ENCODE data around the gene ELK3. TPM values are rescaled to one million over a fixed set of nuclear protein-coding genes. Genes with fewer than 3 reads are reported as not detected.
A peak's percentile ranks its signal among the peaks of the same experiment; 100 is the strongest.

The ELK3 gene
- total RNA-seq, 2 experiments from 2014 or later, result 7.7 TPM

GRCh38 chr12:96201272-96202227, 7.4 kb downstream of the ELK3 start:
- Mint-ChIP-seq H3K4me3 (no peak overlapping the region), H3K27ac (peak overlapping the region; percentile 5)

GRCh38 chr12:96204381-96204780, 10.2 kb downstream of the ELK3 start:
- ATAC-seq (no peak), DNase-seq (no peak)
- ChIA-PET POLR2A (no interaction called here), CTCF (interaction anchor here (3.4 kb wide), 1 partner anchor 11 kb away, joined by 16 read pairs; no protein-coding TSS in a partner anchor)
- no peaks in the 10 kb centered on the region for H3K27me3 Mint-ChIP-seq
- no peak overlapping the region for H3K4me3 Mint-ChIP-seq
- no peak overlapping the region for H3K27ac Mint-ChIP-seq
- TF ChIP-seq CTCF (IDR thresholded peaks at IDR 0.05), result no peak
- H3K4me1 Mint-ChIP-seq (ENCODE audit: low read depth), result peaks cover 68% of the 10 kb centered on the region
- no peaks in the 10 kb centered on the region for H3K9me3 Mint-ChIP-seq
- intact Hi-C loops (cut with micrococcal nuclease), result no loop called here
- peaks cover 24% of the 10 kb centered on the region for H3K36me3 Mint-ChIP-seq (ENCODE audit: low read depth)

More at GRCh38 chr12:96201272-96202227, 7.4 kb downstream of the ELK3 start:
- no peak for TF ChIP-seq CTCF (IDR thresholded peaks at IDR 0.05)
- H3K36me3 Mint-ChIP-seq (ENCODE audit: low read depth), result peaks cover 24% of the 10 kb centered on the region
- DNase-seq, result no peak
- CTCF ChIA-PET, result interaction anchor here (1.2 to 7.2 kb wide), 4 partner anchors 9 to 139 kb away, joined by 3 to 39 read pairs (median 10); no protein-coding TSS in a partner anchor
- POLR2A ChIA-PET, result interaction anchor here (0.6 to 1.8 kb wide), 2 partner anchors 9 to 24 kb away, joined by 3 to 7 read pairs; no protein-coding TSS in a partner anchor
- peaks cover 71% of the 10 kb centered on the region for H3K4me1 Mint-ChIP-seq (ENCODE audit: low read depth)
- intact Hi-C loops (cut with micrococcal nuclease), result no loop called here
- H3K27me3 Mint-ChIP-seq, result no peaks in the 10 kb centered on the region
- no peaks in the 10 kb centered on the region for H3K9me3 Mint-ChIP-seq
- no peak for ATAC-seq

GRCh38 chr12:96205908-96206307, 11.7 kb downstream of the ELK3 start:
- POLR2A ChIA-PET, result interaction anchor here (1.1 kb wide), 1 partner anchor 9 kb away, joined by 5 read pairs; no protein-coding TSS in a partner anchor
- H3K4me1 Mint-ChIP-seq (ENCODE audit: low read depth), result peaks cover 75% of the 10 kb centered on the region
- peaks cover 32% of the 10 kb centered on the region for H3K36me3 Mint-ChIP-seq (ENCODE audit: low read depth)
- DNase-seq (no peak), ATAC-seq (no peak)
- H3K27ac Mint-ChIP-seq, result no peak overlapping the region
- CTCF ChIA-PET, result interaction anchor here (1.3 to 2.5 kb wide), 2 partner anchors 9 to 144 kb away, joined by 3 to 13 read pairs; no protein-coding TSS in a partner anchor
- TF ChIP-seq CTCF (IDR thresholded peaks at IDR 0.05), result no peak
- no peaks in the 10 kb centered on the region for H3K27me3 Mint-ChIP-seq
- intact Hi-C loops (cut with micrococcal nuclease), result no loop called here
- H3K9me3 Mint-ChIP-seq, result no peaks in the 10 kb centered on the region
- H3K4me3 Mint-ChIP-seq, result no peak overlapping the region

- intact Hi-C loops (cut with micrococcal nuclease), result no loop called here
- DNase-seq, result no peak
- no peak overlapping the region for H3K27ac Mint-ChIP-seq
- no peak overlapping the region for H3K4me3 Mint-ChIP-seq
- ChIA-PET CTCF (interaction anchor here (1.1 to 2.5 kb wide), 2 partner anchors 8 to 9 kb away, joined by 3 to 13 read pairs; no protein-coding TSS in a partner anchor), POLR2A (interaction anchor here (1.2 to 1.4 kb wide), 2 partner anchors 12 to 18 kb away, joined by 3 to 4 read pairs; no protein-coding TSS in a partner anchor)
- no peaks in the 10 kb centered on the region for H3K9me3 Mint-ChIP-seq
- ATAC-seq, result no peak
- peaks cover 29% of the 10 kb centered on the region for H3K36me3 Mint-ChIP-seq (ENCODE audit: low read depth)
- TF ChIP-seq CTCF (IDR thresholded peaks at IDR 0.05), result no peak
- peaks cover 76% of the 10 kb centered on the region for H3K4me1 Mint-ChIP-seq (ENCODE audit: low read depth)
- H3K27me3 Mint-ChIP-seq, result no peaks in the 10 kb centered on the region
These were observed 12.9 kb downstream of the ELK3 start for GRCh38 chr12:96206936-96207662.

Data from activated CD8-positive, alpha-beta T cell treated with anti-CD3 and anti-CD28 coated beads for 36 hours (primary cell).